Lower lobe of right lung (tissue), 2 donors: ENCODE data around the gene CLPTM1L. TPM values are rescaled to one million over a fixed set of nuclear protein-coding genes. Genes with fewer than 3 reads are reported as not detected.
"Not testable (repeated sequence)": the region's sequence is repeated elsewhere in the genome, so short reads cannot be mapped to it uniquely, and the experiment has no call there.

ENCODE experiments used
- ATAC-seq, 2 donors: fragments of 200-7000 bp; cut with Tn5 transposase; one replicate each; pipeline ENCODE4 v1.9.1; 2020 to 2022; ENCODE audit warnings: mild to moderate bottlenecking in 2 of 2, moderate library complexity in 2 of 2
- DNase-seq: peaks from one replicate; pipeline ENCODE4 v3.0.0-alpha.2; 2020
- H3K27ac ChIP-seq: fragments of 200-600 bp; one replicate; pipeline ENCODE4 v1.8.0; 2022
- H3K27me3 ChIP-seq: fragments of 200-600 bp; one replicate; pipeline ENCODE4 v1.8.0; 2022; ENCODE audit warnings: low read depth
- H3K36me3 ChIP-seq: fragments of 200-600 bp; one replicate; pipeline ENCODE4 v1.8.0; 2022; ENCODE audit warnings: mild to moderate bottlenecking
- H3K4me1 ChIP-seq: fragments of 200-600 bp; one replicate; pipeline ENCODE4 v1.8.0; 2022
- H3K4me3 ChIP-seq: fragments of 200-600 bp; one replicate; pipeline ENCODE4 v1.8.0; 2022; ENCODE audit warnings: mild to moderate bottlenecking
- H3K9me3 ChIP-seq: fragments of 200-600 bp; one replicate; pipeline ENCODE4 v1.8.0; 2022
- CTCF ChIP-seq: fragments of 200-600 bp; IDR thresholded peaks from one replicate; pipeline ENCODE4 v1.8.0; 2022; ENCODE audit warnings: antibody characterized with exemption, mild to moderate bottlenecking
- intact Hi-C: fragments of 100-400 bp; cut with DNase I; formaldehyde crosslinking; loops from one replicate; pipeline ENCODE4 v1.11.0; 2022
- total RNA-seq: library from RNA; stranded (reverse); fragmentation: NEBNext Ultra II Directional; extraction: Animal tissue kit (Norgen Biotek cat#: 25700); gene quantifications from one replicate; pipeline ENCODE4 v1.2.1, GENCODE V29; 2021
- donor health status: DM: no; HTN: yes; CAD: no; lungs with severe emphysema.

Gene CLPTM1L
- total RNA-seq, 1 donor from 2014 or later, result 135 TPM

- no peak overlapping the region for H3K4me3 ChIP-seq
- DNase-seq, result no peak
- H3K27me3 ChIP-seq, result no peaks in the 10 kb centered on the region
- no peak for TF ChIP-seq CTCF
- no peaks in the 10 kb centered on the region for H3K4me1 ChIP-seq
- ATAC-seq, result no peak
- no peak overlapping the region for H3K27ac ChIP-seq
- H3K9me3 ChIP-seq, result no peaks in the 10 kb centered on the region
- no peaks in the 10 kb centered on the region for H3K36me3 ChIP-seq
- intact Hi-C loops, result no loop called here
Observed at GRCh38 chr5:1277331-1277730, 67.6 kb downstream of the CLPTM1L start.

DNA sequence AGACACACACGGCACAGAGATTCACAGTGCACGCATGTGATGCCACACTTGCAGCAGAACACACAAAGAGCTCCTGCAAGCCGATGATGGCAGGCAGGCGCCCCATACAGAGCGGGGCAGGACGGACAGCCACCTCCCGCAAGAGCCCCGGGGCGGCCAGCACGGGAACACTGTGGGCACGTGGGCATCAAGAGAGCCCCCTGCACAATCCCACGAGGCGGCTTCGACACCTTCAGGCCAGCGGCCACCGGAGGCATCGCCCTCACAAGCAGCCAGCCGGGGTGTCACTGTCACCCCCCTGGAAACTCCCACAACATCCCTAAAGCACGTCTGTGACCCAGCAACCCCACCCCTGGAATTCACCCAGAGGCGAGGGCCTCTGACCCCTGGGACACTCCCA lies 68.0 kb downstream of the CLPTM1L start:
- DNase-seq (no peak), ATAC-seq (no peak)
- no peaks in the 10 kb centered on the region for H3K9me3 ChIP-seq
- intact Hi-C loops, result no loop called here
- H3K4me1 ChIP-seq, result no peaks in the 10 kb centered on the region
- TF ChIP-seq CTCF, result no peak
- H3K27me3 ChIP-seq, result no peaks in the 10 kb centered on the region
- H3K27ac ChIP-seq, result no peak overlapping the region
- H3K36me3 ChIP-seq, result no peaks in the 10 kb centered on the region
- H3K4me3 ChIP-seq, result no peak overlapping the region

DNA sequence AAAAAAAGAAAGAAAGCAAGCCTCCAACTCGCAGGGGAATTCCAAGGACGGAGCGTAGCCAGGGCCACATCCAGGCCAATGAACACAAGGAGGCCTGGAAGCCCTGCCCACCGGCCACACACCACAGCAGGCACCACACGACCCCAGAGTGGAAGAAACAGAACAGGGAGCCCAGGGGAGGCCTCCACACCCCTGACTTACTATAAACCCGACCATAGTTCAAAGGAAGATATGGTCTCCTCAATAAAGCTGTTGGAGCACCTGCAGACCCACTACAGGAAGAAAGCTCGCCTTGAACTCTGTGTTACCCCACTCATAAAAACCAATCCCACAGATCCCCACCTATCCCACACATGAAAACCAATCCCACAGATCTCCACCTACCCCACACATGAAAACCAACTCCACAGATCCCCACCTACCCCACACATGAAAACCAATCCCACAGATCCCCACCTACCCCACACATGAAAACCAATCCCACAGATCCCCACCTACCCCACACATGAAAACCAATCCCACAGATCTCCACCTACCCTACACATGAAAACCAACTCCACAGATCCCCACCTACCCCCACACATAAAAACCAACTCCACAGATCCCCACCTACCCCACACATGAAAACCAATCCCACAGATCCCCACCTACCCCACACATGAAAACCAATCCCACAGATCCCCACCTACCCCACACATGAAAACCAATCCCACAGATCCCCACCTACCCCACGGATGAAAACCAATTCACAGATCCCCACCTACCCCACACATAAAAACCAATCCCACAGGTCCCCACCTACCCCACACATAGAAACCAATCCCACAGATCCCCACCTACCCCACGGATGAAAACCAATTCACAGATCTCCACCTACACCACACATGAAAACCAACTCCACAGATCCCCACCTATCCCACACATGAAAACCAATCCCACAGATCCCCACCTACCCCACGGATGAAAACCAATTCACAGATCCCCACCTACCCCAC lies 69.2 kb downstream of the CLPTM1L start:
- H3K36me3 ChIP-seq, ATAC-seq, H3K27ac ChIP-seq, H3K4me1 ChIP-seq, H3K9me3 ChIP-seq, H3K27me3 ChIP-seq, H3K4me3 ChIP-seq, intact Hi-C loops, DNase-seq: not testable (repeated sequence)

- Histone ChIP-seq H3K9me3 (no peaks in the 10 kb centered on the region), H3K36me3 (no peaks in the 10 kb centered on the region), H3K4me3 (no peak overlapping the region), H3K4me1 (no peaks in the 10 kb centered on the region), H3K27ac (no peak overlapping the region), H3K27me3 (no peaks in the 10 kb centered on the region)
- intact Hi-C loops, result no loop called here
- no peak for ATAC-seq
- no peak for TF ChIP-seq CTCF
- DNase-seq, result no peak
Observed at GRCh38 chr5:1274471-1274870, 70.4 kb downstream of the CLPTM1L start.

GRCh38 chr5:1273745-1274144 lies 71.2 kb downstream of the CLPTM1L start:
- Histone ChIP-seq H3K4me3 (no peak overlapping the region), H3K27ac (no peak overlapping the region), H3K36me3 (no peaks in the 10 kb centered on the region), H3K27me3 (no peaks in the 10 kb centered on the region), H3K4me1 (no peaks in the 10 kb centered on the region), H3K9me3 (no peaks in the 10 kb centered on the region)
- DNase-seq (no peak), ATAC-seq (no peak)
- intact Hi-C loops, result no loop called here
- TF ChIP-seq CTCF, result no peak

DNA sequence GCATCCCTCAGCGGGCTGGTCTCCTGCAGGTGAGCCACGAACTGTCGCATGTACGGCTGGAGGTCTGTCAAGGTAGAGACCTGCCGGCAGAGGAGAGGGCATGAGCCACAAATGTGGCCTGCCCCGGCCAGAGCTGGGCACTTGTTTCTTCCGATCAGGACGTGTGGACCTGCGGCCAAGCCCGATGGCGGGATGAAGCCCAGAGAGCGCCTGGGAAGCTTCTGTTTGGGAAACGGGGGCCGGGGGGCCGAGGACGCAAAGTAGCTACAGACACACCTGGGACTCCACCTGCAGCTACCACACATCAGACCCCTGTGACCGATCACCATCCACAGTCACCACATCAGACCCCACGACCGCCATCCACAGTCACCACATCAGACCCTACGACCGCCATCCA lies 72.7 kb downstream of the CLPTM1L start:
- Histone ChIP-seq H3K27me3 (no peaks in the 10 kb centered on the region), H3K36me3 (no peaks in the 10 kb centered on the region), H3K27ac (no peak overlapping the region), H3K4me1 (no peaks in the 10 kb centered on the region), H3K9me3 (no peaks in the 10 kb centered on the region), H3K4me3 (no peak overlapping the region)
- intact Hi-C loops, result no loop called here
- DNase-seq (no peak), ATAC-seq (no peak)
- TF ChIP-seq CTCF, result no peak
